ENCODE measurements around the gene NEGR1.

NEGR1 gene

GRCh38 chr1:71788113-71788512 lies 494.2 kb downstream of the NEGR1 start:
- no peak overlapping the region for H3K9ac ChIP-seq (ENCODE audit: low read depth, low read length)
- no peaks in the 10 kb centered on the region for H3K36me3 ChIP-seq (ENCODE audit: insufficient read depth, low read depth, low read length)
- no peaks in the 10 kb centered on the region for H3K4me1 ChIP-seq (ENCODE audit: insufficient read depth, low read length)
- H3K27ac ChIP-seq (ENCODE audit: low read length): no peak overlapping the region
- H3K9me3 ChIP-seq (ENCODE audit: insufficient read depth, low read depth, low read length): no peaks in the 10 kb centered on the region
- H3K27me3 ChIP-seq (ENCODE audit: insufficient read depth, low read length): no peaks in the 10 kb centered on the region
- H3K4me3 ChIP-seq (ENCODE audit: low read length): no peak overlapping the region

- no peaks in the 10 kb centered on the region for H3K36me3 ChIP-seq (ENCODE audit: insufficient read depth, low read depth, low read length)
- H3K4me1 ChIP-seq (ENCODE audit: insufficient read depth, low read length): no peaks in the 10 kb centered on the region
- H3K9me3 ChIP-seq (ENCODE audit: insufficient read depth, low read depth, low read length): no peaks in the 10 kb centered on the region
- H3K27ac ChIP-seq (ENCODE audit: low read length): no peak overlapping the region
- no peaks in the 10 kb centered on the region for H3K27me3 ChIP-seq (ENCODE audit: insufficient read depth, low read length)
- H3K4me3 ChIP-seq (ENCODE audit: low read length): no peak overlapping the region
- H3K9ac ChIP-seq (ENCODE audit: low read depth, low read length): no peak overlapping the region
These were observed 494.6 kb downstream of the NEGR1 start for GRCh38 chr1:71787699-71788098.

- Histone ChIP-seq H3K27ac (ENCODE audit: low read length) (no peak overlapping the region), H3K27me3 (ENCODE audit: insufficient read depth, low read length) (no peaks in the 10 kb centered on the region), H3K36me3 (ENCODE audit: insufficient read depth, low read depth, low read length) (no peaks in the 10 kb centered on the region), H3K4me3 (ENCODE audit: low read length) (no peak overlapping the region), H3K9me3 (ENCODE audit: insufficient read depth, low read depth, low read length) (no peaks in the 10 kb centered on the region), H3K9ac (ENCODE audit: low read depth, low read length) (no peak overlapping the region), H3K4me1 (ENCODE audit: insufficient read depth, low read length) (no peaks in the 10 kb centered on the region)
These were observed 496.1 kb downstream of the NEGR1 start for GRCh38 chr1:71786218-71786617.

GRCh38 chr1:71785450-71785849 lies 496.9 kb downstream of the NEGR1 start:
- no peak overlapping the region for H3K4me3 ChIP-seq (ENCODE audit: low read length)
- no peaks in the 10 kb centered on the region for H3K9me3 ChIP-seq (ENCODE audit: insufficient read depth, low read depth, low read length)
- no peaks in the 10 kb centered on the region for H3K36me3 ChIP-seq (ENCODE audit: insufficient read depth, low read depth, low read length)
- H3K9ac ChIP-seq (ENCODE audit: low read depth, low read length): no peak overlapping the region
- H3K27me3 ChIP-seq (ENCODE audit: insufficient read depth, low read length): no peaks in the 10 kb centered on the region
- 0 out of 2 replicates have a peak, but pooled peaks cover under 1% of the 10 kb centered on the region for H3K4me1 ChIP-seq (ENCODE audit: insufficient read depth, low read length)
- no peak overlapping the region for H3K27ac ChIP-seq (ENCODE audit: low read length)

- Histone ChIP-seq H3K4me3 (ENCODE audit: low read length) (no peak overlapping the region), H3K9ac (ENCODE audit: low read depth, low read length) (no peak overlapping the region), H3K4me1 (ENCODE audit: insufficient read depth, low read length) (0 out of 2 replicates have a peak, but pooled peaks cover 3% of the 10 kb centered on the region), H3K9me3 (ENCODE audit: insufficient read depth, low read depth, low read length) (no peaks in the 10 kb centered on the region), H3K27ac (ENCODE audit: low read length) (no peak overlapping the region), H3K27me3 (ENCODE audit: insufficient read depth, low read length) (no peaks in the 10 kb centered on the region), H3K36me3 (ENCODE audit: insufficient read depth, low read depth, low read length) (no peaks in the 10 kb centered on the region)
These were observed 497.3 kb downstream of the NEGR1 start for GRCh38 chr1:71785000-71785399.

- H3K9me3 ChIP-seq (ENCODE audit: insufficient read depth, low read depth, low read length): no peaks in the 10 kb centered on the region
- H3K4me3 ChIP-seq (ENCODE audit: low read length): no peak overlapping the region
- H3K27ac ChIP-seq (ENCODE audit: low read length): no peak overlapping the region
- H3K36me3 ChIP-seq (ENCODE audit: insufficient read depth, low read depth, low read length): no peaks in the 10 kb centered on the region
- no peaks in the 10 kb centered on the region for H3K27me3 ChIP-seq (ENCODE audit: insufficient read depth, low read length)
- 0 out of 2 replicates have a peak, but pooled peaks cover 3% of the 10 kb centered on the region for H3K4me1 ChIP-seq (ENCODE audit: insufficient read depth, low read length)
- no peak overlapping the region for H3K9ac ChIP-seq (ENCODE audit: low read depth, low read length)
These were observed 498.1 kb downstream of the NEGR1 start for GRCh38 chr1:71784241-71784640.

GRCh38 chr1:71783071-71783470 lies 499.3 kb downstream of the NEGR1 start:
- Histone ChIP-seq H3K4me1 (ENCODE audit: insufficient read depth, low read length) (0 out of 2 replicates have a peak, but pooled peaks cover 5% of the 10 kb centered on the region), H3K27me3 (ENCODE audit: insufficient read depth, low read length) (no peaks in the 10 kb centered on the region), H3K4me3 (ENCODE audit: low read length) (no peak overlapping the region), H3K27ac (ENCODE audit: low read length) (no peak overlapping the region), H3K9ac (ENCODE audit: low read depth, low read length) (no peak overlapping the region), H3K9me3 (ENCODE audit: insufficient read depth, low read depth, low read length) (no peaks in the 10 kb centered on the region), H3K36me3 (ENCODE audit: insufficient read depth, low read depth, low read length) (no peaks in the 10 kb centered on the region)

- H3K36me3 ChIP-seq (ENCODE audit: insufficient read depth, low read depth, low read length): no peaks in the 10 kb centered on the region
- H3K27me3 ChIP-seq (ENCODE audit: insufficient read depth, low read length): no peaks in the 10 kb centered on the region
- no peak overlapping the region for H3K27ac ChIP-seq (ENCODE audit: low read length)
- no peaks in the 10 kb centered on the region for H3K9me3 ChIP-seq (ENCODE audit: insufficient read depth, low read depth, low read length)
- H3K4me3 ChIP-seq (ENCODE audit: low read length): no peak overlapping the region
- H3K9ac ChIP-seq (ENCODE audit: low read depth, low read length): no peak overlapping the region
- H3K4me1 ChIP-seq (ENCODE audit: insufficient read depth, low read length): 0 out of 2 replicates have a peak, but pooled peaks cover 5% of the 10 kb centered on the region
These were observed 500.9 kb downstream of the NEGR1 start for GRCh38 chr1:71781450-71781849.

GRCh38 chr1:71780681-71781080 lies 501.7 kb downstream of the NEGR1 start:
- Histone ChIP-seq H3K4me1 (ENCODE audit: insufficient read depth, low read length) (0 out of 2 replicates have a peak, but pooled peaks cover 5% of the 10 kb centered on the region), H3K36me3 (ENCODE audit: insufficient read depth, low read depth, low read length) (no peaks in the 10 kb centered on the region)

GRCh38 chr1:71778940-71779339 lies 503.4 kb downstream of the NEGR1 start:
- H3K4me3 ChIP-seq (ENCODE audit: low read length): no peak overlapping the region
- H3K36me3 ChIP-seq (ENCODE audit: insufficient read depth, low read depth, low read length): no peaks in the 10 kb centered on the region
- 0 out of 2 replicates have a peak, but pooled peaks cover 5% of the 10 kb centered on the region for H3K4me1 ChIP-seq (ENCODE audit: insufficient read depth, low read length)
- no peak overlapping the region for H3K9ac ChIP-seq (ENCODE audit: low read depth, low read length)
- no peaks in the 10 kb centered on the region for H3K27me3 ChIP-seq (ENCODE audit: insufficient read depth, low read length)
- H3K9me3 ChIP-seq (ENCODE audit: insufficient read depth, low read depth, low read length): no peaks in the 10 kb centered on the region
- no peak overlapping the region for H3K27ac ChIP-seq (ENCODE audit: low read length)

More at GRCh38 chr1:71780681-71781080, 501.7 kb downstream of the NEGR1 start:
- H3K9ac ChIP-seq (ENCODE audit: low read depth, low read length): no peak overlapping the region
- H3K27me3 ChIP-seq (ENCODE audit: insufficient read depth, low read length): no peaks in the 10 kb centered on the region
- no peak overlapping the region for H3K4me3 ChIP-seq (ENCODE audit: low read length)
- no peak overlapping the region for H3K27ac ChIP-seq (ENCODE audit: low read length)
- H3K9me3 ChIP-seq (ENCODE audit: insufficient read depth, low read depth, low read length): no peaks in the 10 kb centered on the region

- Histone ChIP-seq H3K9me3 (ENCODE audit: insufficient read depth, low read depth, low read length) (no peaks in the 10 kb centered on the region), H3K36me3 (ENCODE audit: insufficient read depth, low read depth, low read length) (no peaks in the 10 kb centered on the region), H3K27me3 (ENCODE audit: insufficient read depth, low read length) (no peaks in the 10 kb centered on the region), H3K4me1 (ENCODE audit: insufficient read depth, low read length) (0 out of 2 replicates have a peak, but pooled peaks cover 5% of the 10 kb centered on the region), H3K27ac (ENCODE audit: low read length) (no peak overlapping the region), H3K4me3 (ENCODE audit: low read length) (no peak overlapping the region), H3K9ac (ENCODE audit: low read depth, low read length) (no peak overlapping the region)
These were observed 505.2 kb downstream of the NEGR1 start for GRCh38 chr1:71777094-71777493.

GRCh38 chr1:71774705-71775104 lies 507.6 kb downstream of the NEGR1 start:
- H3K27ac ChIP-seq (ENCODE audit: low read length): no peak overlapping the region
- no peaks in the 10 kb centered on the region for H3K9me3 ChIP-seq (ENCODE audit: insufficient read depth, low read depth, low read length)
- no peak overlapping the region for H3K4me3 ChIP-seq (ENCODE audit: low read length)
- no peak overlapping the region for H3K9ac ChIP-seq (ENCODE audit: low read depth, low read length)
- no peaks in the 10 kb centered on the region for H3K36me3 ChIP-seq (ENCODE audit: insufficient read depth, low read depth, low read length)
- H3K27me3 ChIP-seq (ENCODE audit: insufficient read depth, low read length): no peaks in the 10 kb centered on the region
- 0 out of 2 replicates have a peak, but pooled peaks cover 2% of the 10 kb centered on the region for H3K4me1 ChIP-seq (ENCODE audit: insufficient read depth, low read length)

Measured in iPS-20b (cell line).